Vagina (tissue), 2 donors: ENCODE results near the gene PPIF.

Experiments used
- CTCF ChIP-seq, 3 experiments: fragments of 450-650 bp in 2 of 3; fragments of 200-600 bp in 1 of 3; sonication (generic) in 1 of 3; IDR thresholded peaks; one replicate each; pipeline ENCODE4 v1.5.1; 2017 to 2019; ENCODE audit warnings: antibody characterized with exemption in 3 of 3, mild to moderate bottlenecking in 2 of 3, moderate library complexity in 2 of 3
- POLR2A ChIP-seq, 2 donors: fragments of 450-650 bp; IDR thresholded peaks; one replicate each; pipeline ENCODE4 v1.6.1; 2017; ENCODE audit warnings: antibody characterized with exemption in 2 of 2, mild to moderate bottlenecking in 2 of 2, moderate library complexity in 2 of 2

- no peak for TF ChIP-seq CTCF (IDR thresholded peaks at IDR 0.05)
- TF ChIP-seq POLR2A (IDR thresholded peaks at IDR 0.05) = no peak
These were observed 25.6 kb downstream of the PPIF start for GRCh38 chr10:79372871-79373270.
